Measurements from ENCODE around the gene CMSS1. TPM values are rescaled to one million over a fixed set of nuclear protein-coding genes. Genes with fewer than 3 reads are reported as not detected.

The CMSS1 gene
- total RNA-seq, 1 experiment from 2014 or later: 70.6 TPM

GRCh38 chr3:100057716-100058575 lies 240.3 kb downstream of the CMSS1 start (continued):
- TF ChIP-seq ZNF281 (CRISPR knock-in tag; IDR thresholded peaks at IDR 0.05) (no peak), FOXK1 (CRISPR knock-in tag; IDR thresholded peaks at IDR 0.05) (no peak), ZNF263 (CRISPR knock-in tag; IDR thresholded peaks at IDR 0.05; ENCODE audit: low read depth) (no peak), RELA (CRISPR knock-in tag; IDR thresholded peaks at IDR 0.05; ENCODE audit: borderline replicate concordance) (no peak), SMAD4 (CRISPR knock-in tag; IDR thresholded peaks at IDR 0.05) (no peak), ZSCAN18 (CRISPR knock-in tag; IDR thresholded peaks at IDR 0.05) (no peak), CBFB (CRISPR knock-in tag; IDR thresholded peaks at IDR 0.05; ENCODE audit: low read depth) (no peak), ZMAT4 (CRISPR knock-in tag; IDR thresholded peaks at IDR 0.05) (no peak)

GRCh38 chr3:100059472-100059871 lies 241.8 kb downstream of the CMSS1 start:
- Mint-ChIP-seq H3K4me3 (no peak overlapping the region), H3K27ac (no peak overlapping the region), H3K9me3 (peaks cover 3% of the 10 kb centered on the region; the same call in 1 of the 2 replicates), H3K4me1 (0 out of 2 replicates have a peak, but pooled peaks cover 2% of the 10 kb centered on the region), H3K27me3 (ENCODE audit: low read depth) (no peaks in the 10 kb centered on the region; the same call in 1 of the 2 replicates), H3K36me3 (no peaks in the 10 kb centered on the region)
- ATAC-seq (no peak), DNase-seq (ENCODE audit: low spot score) (no peak)
- CTCF ChIA-PET: interaction anchor here (1.6 to 4.5 kb wide), 2 partner anchors 9 to 10 kb away, joined by 5 to 20 read pairs; no protein-coding TSS in a partner anchor
- POLR2A ChIA-PET: no interaction called here
- TF ChIP-seq ZNF396 (CRISPR knock-in tag; IDR thresholded peaks at IDR 0.05; ENCODE audit: borderline replicate concordance) (no peak), USF2 (CRISPR knock-in tag; IDR thresholded peaks at IDR 0.05) (no peak), ELF4 (CRISPR knock-in tag; IDR thresholded peaks at IDR 0.05; ENCODE audit: low read depth) (no peak), ESRRA (CRISPR knock-in tag; IDR thresholded peaks at IDR 0.05; ENCODE audit: borderline replicate concordance) (no peak), ZNF532 (CRISPR knock-in tag; IDR thresholded peaks at IDR 0.05; ENCODE audit: borderline replicate concordance) (no peak), ZNF425 (CRISPR knock-in tag; conservative IDR thresholded peaks at IDR 0.05) (no peak), ERG (CRISPR knock-in tag; IDR thresholded peaks at IDR 0.05) (no peak), MYBL2 (CRISPR knock-in tag; IDR thresholded peaks at IDR 0.05) (no peak), ZNF121 (CRISPR knock-in tag; IDR thresholded peaks at IDR 0.05) (no peak), RELA (CRISPR knock-in tag; IDR thresholded peaks at IDR 0.05; ENCODE audit: borderline replicate concordance) (no peak), USF1 (CRISPR knock-in tag; IDR thresholded peaks at IDR 0.05) (no peak)
